SH-SY5Y (cell line): ENCODE results near the gene ARHGAP42.

Experiments
- GATA2 ChIP-seq: IDR thresholded peaks from 2 replicates; pipeline ENCODE4 v1.6.1; 2011; ENCODE audit warnings: mild to moderate bottlenecking, low read depth, low read length
- GATA3 ChIP-seq: IDR thresholded peaks from 2 replicates; pipeline ENCODE4 v1.6.1; 2011; ENCODE audit warnings: low read depth, mild to moderate bottlenecking, low read length, moderate library complexity

GRCh38 chr11:100835854-100836253 is 148.8 kb downstream of the ARHGAP42 start:
- no peak for TF ChIP-seq GATA2
- no peak for TF ChIP-seq GATA3
